ENCODE data around the gene ADGRG3. TPM values are rescaled to one million over a fixed set of nuclear protein-coding genes. Genes with fewer than 3 reads are reported as not detected.
A peak's percentile ranks its signal among the peaks of the same experiment; 100 is the strongest.

Gene ADGRG3
- polyA plus RNA-seq, 1 donor = 0.12 TPM

DNA sequence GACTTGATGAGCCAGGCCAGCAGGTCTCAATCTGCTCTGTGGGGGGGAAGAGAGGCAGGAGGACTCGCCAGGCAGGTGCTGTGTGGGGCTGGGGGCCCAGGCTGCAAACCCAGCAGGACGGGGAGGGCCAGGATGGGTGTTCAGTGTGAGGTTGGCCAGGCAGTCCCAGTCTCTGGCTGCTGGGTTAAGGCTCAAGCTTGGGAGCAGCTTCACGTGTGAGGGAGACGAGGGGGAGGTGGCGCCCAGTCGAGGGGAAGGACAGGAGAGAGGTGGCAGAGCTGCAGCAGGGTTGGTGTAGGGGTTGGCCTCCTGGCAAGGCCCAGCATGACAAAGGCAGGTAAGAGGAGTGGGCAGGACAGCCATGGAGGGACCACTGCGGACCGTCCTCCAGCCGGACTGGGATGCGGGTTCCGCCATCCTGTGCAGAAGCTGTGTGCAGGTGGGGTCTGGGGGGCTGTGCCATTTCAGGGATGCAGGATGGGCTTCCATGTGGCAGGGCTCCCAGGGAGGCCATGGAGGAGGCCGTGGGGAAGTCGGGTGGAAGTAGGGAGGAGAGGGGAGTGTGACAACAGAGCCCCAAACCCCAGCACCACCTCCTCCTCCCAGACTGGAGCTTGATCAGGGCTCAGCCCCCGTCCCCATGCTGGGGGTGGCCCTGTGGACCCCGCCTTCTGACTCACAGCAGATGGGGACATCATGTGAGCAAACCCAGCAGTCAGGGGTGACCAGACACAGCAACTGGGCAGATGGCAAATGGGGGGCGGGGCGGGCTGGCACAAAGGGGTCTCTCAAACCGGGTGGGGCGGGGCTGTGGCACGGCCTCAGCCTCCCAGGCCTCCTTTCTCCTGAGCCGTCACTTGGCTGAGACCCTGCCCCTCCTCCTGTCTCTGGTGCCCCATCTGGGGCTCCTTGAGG is 36.9 kb upstream of the ADGRG3 start:
- DNase-seq = no peak

DNA sequence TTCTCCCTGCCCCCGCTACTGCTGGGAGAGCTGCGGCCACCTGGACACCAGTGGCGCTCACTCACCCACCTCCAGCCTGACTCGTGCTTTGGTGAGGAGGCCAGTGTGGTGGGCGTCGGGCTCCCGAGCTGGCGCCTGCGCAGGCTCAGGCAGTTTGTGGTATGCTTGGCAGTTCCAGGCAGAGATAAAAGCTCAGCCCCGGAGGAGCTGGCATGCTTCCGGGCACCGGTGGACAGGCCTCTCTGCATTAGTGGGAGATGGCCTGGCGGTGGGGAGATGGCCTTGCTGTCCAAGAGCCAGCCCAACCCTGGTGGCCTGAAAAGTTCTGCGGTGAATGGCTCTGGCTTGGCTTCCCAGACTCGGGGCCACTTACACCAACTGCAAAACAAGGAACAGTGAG is 35.5 kb upstream of the ADGRG3 start:
- no peak for DNase-seq

DNA sequence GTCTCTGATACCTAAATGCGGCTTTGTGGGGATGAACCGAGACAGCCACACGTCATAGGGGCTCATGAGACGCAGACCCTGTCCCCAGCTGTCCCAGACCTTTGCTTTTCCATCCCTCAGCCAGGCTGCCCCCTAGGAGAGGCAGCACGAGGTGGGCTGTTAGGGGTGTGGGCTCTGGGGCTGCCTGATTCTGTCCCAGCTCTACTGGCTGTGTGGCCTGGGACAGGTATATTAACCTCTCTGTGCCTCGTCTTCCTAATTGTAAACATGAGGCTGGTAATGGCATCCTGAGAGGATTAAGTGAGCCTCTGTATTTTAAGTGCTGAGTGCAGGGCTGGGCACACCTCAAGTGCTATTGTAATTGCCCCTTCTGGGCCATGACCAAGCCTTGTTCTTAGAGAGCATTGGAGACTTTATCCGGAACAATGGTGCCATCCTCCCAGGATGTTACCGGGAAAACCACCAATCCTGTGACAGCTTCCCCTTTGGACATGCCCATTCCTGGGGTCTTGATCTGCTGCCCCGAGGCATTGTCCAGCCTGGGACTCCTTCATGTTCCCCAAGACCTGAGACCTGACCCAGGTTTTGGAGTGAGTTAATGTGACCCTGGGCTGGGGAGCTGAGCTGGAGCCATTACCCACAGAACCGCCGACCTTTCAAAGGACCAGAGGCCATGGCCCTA is 34.6 kb upstream of the ADGRG3 start:
- DNase-seq = no peak

GRCh38 chr16:57634171-57634570 is 33.9 kb upstream of the ADGRG3 start:
- DNase-seq = no peak

GRCh38 chr16:57635266-57636097 is 32.6 kb upstream of the ADGRG3 start:
- DNase-seq = no peak

GRCh38 chr16:57636184-57636583 is 31.9 kb upstream of the ADGRG3 start:
- no peak for DNase-seq

DNA sequence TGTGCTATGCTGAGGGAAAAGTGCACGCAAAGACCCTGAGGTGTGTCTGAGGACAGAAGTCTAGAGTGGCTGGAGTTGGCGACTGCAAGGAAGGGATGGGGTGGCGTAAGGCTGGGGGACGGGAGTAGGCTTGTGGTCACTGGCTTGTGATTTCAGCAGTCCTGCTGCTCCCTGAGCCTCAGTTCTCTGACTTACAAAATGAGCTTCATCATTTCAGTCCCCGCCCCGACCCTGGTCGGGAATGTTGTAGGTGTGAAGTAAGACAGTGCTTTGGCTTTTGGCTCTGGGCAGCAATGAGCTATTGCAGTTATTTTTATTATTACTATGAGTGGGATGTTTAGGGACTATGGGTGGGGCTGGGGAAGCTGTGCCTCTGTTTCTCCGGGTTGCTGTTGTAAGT is 31.1 kb upstream of the ADGRG3 start:
- no peak for DNase-seq

GRCh38 chr16:57637424-57637823 is 30.7 kb upstream of the ADGRG3 start:
- no peak for DNase-seq

DNA sequence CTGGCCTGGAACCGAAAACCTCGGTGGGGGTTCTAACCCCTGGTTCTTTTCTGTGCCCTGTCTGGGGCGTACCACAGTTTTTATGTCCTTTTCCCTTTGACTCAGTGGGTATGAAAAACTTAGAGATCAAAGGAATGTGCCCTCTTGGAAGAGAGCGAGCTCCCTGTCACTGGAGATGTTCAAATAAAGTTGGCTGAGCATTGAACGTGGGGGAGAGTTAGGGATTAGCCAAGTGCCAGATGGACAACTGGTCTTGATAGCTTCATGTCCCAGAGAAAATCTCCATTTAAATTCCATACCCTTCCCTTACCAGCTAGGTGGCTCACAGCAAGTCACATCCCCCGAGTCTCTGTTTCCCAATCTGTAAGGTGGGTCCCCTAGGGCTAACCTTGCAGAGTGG is 30.1 kb upstream of the ADGRG3 start:
- no peak for DNase-seq

- no peak for DNase-seq
Measured at GRCh38 chr16:57638381-57638780, 29.7 kb upstream of the ADGRG3 start.

- peak; percentile 75 for DNase-seq
Measured at GRCh38 chr16:57639172-57639887, 28.8 kb upstream of the ADGRG3 start.

GRCh38 chr16:57640185-57640584 is 27.9 kb upstream of the ADGRG3 start:
- no peak for DNase-seq

DNA sequence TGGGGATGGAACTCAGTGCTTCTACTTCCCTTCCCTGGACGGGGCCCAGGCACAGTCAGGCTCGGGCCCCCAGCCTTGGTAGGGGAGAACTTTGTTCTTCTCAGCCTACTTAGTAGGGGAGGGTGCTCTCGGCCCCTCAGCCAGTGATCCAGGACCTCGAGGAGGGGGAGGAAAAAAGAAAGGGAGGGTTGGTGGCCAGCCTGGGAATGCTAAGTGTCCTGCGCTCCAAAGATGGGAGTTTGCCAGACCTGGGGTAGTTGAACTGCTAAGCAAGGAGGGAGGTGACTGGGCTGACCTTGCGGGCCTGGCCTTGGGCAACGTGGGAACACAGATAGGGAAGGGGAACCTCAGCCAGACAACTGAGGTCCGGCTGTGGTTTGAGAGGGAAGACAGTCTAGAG is 27.5 kb upstream of the ADGRG3 start:
- DNase-seq = no peak

DNA sequence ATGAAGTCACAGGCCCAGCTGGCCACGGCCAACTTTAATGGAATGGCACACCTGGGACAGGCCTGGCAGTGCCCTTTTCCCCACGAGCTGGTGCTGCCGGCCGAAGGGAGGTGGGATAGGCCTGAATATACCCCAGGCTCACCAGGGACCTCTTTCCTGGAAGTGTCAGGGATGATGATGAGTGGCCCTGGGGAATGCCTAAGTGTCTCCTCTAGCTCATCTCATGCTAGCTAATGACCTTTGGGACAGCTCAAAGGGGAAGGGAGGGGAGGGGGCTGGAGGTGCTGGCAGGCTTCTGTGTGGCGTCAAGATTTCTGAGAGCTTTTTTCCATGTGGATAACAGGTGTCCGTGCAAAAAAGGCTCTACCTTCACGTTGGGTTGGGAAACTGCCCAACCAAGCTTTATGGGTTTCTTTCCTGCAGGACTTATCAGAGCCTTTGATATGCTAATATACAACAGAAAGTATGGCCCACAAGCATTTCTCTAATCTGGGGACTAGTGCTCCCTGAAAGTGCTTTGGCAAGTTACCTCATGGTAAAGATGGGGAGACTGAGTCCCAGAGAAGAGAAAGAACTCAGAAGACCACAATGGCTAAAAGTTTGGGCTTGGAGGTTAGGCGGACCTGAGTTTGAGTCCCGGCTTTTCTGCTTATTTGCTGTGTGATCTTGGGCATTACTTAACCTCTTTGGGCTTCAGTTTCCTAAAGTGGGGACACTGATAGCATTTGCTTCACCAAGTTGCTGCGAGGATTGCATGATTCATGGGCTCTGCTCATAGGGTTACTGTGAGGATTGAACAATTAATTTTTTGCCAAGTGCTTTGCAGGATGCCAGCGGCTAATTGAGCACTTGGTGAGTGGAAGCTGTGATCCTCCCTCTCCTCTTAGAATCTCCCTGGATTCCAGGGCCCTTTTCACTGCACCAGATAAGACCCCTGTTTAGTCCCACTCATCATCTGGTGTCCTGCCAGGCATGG is 25.7 kb upstream of the ADGRG3 start:
- DNase-seq = no peak

DNA sequence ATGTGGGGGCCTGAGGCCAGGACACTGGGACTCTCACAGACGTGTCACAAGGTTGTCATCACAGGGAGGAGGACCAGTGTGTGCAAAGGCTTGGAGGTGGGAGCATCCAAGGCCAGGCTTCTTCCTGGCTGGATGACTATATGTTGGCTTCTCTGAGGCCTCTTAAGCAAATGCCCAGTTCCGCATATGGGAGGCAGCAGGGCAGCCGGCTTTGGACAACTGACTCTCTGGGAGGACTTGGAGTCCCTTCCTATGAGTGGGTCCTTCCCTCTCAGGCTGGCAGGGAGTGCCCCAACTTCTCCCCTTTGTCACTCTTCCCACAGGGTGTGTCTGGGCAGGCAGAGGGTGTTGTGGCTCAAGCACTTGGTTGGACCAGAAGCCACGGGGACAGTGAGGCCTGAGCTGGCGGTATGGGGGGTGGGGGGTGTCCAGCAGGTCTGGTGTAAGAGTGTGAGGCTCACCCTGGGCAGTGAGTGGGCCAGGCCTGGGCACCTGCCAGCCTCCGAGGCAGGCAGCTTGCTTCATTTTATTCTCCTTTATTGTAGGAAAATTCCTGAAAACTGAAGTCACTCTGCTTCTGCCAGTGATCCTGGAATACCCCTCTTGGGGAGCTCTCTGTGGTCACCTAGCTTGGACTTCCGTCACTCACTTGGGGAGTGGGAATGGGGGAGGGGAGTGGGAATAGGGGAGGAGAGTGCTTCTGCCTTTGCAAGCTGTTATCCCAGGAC is 24.8 kb upstream of the ADGRG3 start:
- no peak for DNase-seq

- DNase-seq = no peak
Measured at GRCh38 chr16:57643910-57644309, 24.2 kb upstream of the ADGRG3 start.

DNA sequence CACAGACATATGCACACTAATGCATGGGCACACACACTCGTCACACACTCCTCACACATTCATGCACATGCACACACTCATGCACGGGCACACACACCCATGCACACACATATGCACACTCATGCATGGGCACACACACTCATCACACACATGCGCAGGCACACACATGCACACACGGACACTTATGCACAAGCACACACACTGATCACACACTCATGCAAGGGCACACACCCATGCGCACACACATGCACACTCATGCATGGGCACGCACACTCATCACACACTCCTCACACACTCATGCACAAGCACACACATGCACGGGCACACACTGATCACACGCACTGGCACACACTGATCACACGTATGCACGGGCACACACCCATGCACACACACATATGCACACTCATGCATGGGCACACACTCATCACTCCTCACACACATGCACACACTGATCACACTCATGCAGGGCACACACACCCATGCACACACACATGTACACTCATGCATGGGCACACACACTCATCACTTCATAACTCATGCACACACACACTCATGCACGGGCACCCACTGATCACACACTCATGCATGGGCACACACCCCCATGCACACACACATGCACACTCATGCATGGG is 23.6 kb upstream of the ADGRG3 start:
- no peak for DNase-seq

- DNase-seq = no peak
Measured at GRCh38 chr16:57645169-57645568, 22.9 kb upstream of the ADGRG3 start.

DNA sequence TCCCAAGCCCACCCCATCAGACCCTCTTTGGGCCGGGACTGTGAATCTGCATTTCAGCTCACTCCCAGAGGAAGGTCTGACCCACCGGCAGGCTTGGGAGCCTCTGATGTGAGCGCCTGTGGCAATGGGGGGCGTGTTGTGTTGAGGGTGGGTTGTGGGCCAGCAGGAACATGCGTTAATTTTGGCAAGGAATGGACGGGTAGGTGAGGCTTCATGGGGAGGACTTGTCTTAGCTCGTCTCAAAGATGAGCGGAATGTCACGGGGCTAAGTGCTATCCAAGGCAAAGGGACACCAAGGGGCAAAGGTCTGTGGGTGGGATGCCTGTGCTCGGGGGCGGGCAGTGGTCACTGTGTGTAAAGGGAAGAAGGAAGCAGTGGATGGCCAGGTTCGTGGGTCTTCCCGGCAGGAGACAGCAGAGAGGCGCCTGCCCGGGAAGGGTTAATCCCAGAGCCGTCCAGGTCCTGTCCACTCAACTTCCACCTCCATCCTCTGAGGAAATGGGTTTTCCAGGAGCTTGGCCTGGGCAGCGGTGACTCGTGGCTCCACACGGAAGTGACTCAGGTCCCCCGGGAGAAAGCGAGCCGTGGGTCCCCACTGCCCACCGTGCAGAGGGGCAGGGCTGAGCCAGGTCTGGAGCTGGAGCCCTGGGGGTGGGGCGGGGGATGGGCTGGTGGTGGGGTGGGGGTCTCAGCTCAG is 22.3 kb upstream of the ADGRG3 start:
- peak; percentile 70 for DNase-seq

Data from hindlimb muscle (tissue), 1 donor.